Ishikawa (cell line): ENCODE measurements around the gene IVL.

Experiments used
- CEBPB ChIP-seq: IDR thresholded peaks from 2 replicates; pipeline ENCODE4 v1.6.1; 2012
- CREB1 ChIP-seq: IDR thresholded peaks from 2 replicates; pipeline ENCODE4 v1.6.1; 2012; ENCODE audit warnings: low read depth
- EGR1 ChIP-seq: IDR thresholded peaks from 2 replicates; pipeline ENCODE4 v1.6.1; 2012
- EP300 ChIP-seq: IDR thresholded peaks from 2 replicates; pipeline ENCODE4 v1.6.1; 2012; ENCODE audit warnings: borderline replicate concordance
- FOXM1 ChIP-seq: IDR thresholded peaks from 2 replicates; pipeline ENCODE4 v1.6.1; 2012; ENCODE audit warnings: low read depth, borderline replicate concordance
- MAX ChIP-seq: IDR thresholded peaks from 2 replicates; pipeline ENCODE4 v1.6.1; 2012
- NFIC ChIP-seq: IDR thresholded peaks from 2 replicates; pipeline ENCODE4 v1.6.1; 2012
- RAD21 ChIP-seq: IDR thresholded peaks from 2 replicates; pipeline ENCODE4 v1.6.1; 2012; ENCODE audit warnings: low read depth
- TAF1 ChIP-seq: IDR thresholded peaks from 2 replicates; pipeline ENCODE4 v1.6.1; 2012; ENCODE audit warnings: low read depth, mild to moderate bottlenecking
- TEAD4 ChIP-seq: IDR thresholded peaks from 2 replicates; pipeline ENCODE4 v1.6.1; 2012
- TF ChIP-seq, protein P1 (sequence below): IDR thresholded peaks from 2 replicates; pipeline ENCODE4 v1.6.1; 2012; ENCODE audit warnings: low read depth, mild to moderate bottlenecking
- TF ChIP-seq, protein P2 (sequence below): IDR thresholded peaks from 2 replicates; pipeline ENCODE4 v1.6.1; 2012

DNA sequence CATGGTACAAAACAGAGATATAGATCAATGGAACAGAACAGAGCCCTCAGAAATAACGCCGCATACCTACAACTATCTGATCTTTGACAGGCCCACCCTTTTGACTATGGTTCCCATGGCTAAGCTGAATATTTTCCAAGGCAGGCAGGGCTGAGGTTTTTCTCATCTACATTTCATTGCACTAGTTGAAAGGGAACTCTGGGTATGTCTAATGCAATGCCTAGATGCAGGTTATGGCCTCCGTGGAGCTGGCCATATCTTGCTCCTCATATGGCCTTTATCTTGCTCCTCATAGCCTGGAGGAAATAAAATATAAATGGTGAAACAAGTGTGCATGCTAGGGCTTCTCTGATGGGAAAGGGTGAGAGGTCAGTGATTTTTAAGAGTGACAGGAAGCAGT, 49.2 kb downstream of the IVL start:
- TF ChIP-seq MAX, result no peak
- TF ChIP-seq TEAD4, result no peak
- TF ChIP-seq EP300, result no peak
- TF ChIP-seq, protein P1, sequence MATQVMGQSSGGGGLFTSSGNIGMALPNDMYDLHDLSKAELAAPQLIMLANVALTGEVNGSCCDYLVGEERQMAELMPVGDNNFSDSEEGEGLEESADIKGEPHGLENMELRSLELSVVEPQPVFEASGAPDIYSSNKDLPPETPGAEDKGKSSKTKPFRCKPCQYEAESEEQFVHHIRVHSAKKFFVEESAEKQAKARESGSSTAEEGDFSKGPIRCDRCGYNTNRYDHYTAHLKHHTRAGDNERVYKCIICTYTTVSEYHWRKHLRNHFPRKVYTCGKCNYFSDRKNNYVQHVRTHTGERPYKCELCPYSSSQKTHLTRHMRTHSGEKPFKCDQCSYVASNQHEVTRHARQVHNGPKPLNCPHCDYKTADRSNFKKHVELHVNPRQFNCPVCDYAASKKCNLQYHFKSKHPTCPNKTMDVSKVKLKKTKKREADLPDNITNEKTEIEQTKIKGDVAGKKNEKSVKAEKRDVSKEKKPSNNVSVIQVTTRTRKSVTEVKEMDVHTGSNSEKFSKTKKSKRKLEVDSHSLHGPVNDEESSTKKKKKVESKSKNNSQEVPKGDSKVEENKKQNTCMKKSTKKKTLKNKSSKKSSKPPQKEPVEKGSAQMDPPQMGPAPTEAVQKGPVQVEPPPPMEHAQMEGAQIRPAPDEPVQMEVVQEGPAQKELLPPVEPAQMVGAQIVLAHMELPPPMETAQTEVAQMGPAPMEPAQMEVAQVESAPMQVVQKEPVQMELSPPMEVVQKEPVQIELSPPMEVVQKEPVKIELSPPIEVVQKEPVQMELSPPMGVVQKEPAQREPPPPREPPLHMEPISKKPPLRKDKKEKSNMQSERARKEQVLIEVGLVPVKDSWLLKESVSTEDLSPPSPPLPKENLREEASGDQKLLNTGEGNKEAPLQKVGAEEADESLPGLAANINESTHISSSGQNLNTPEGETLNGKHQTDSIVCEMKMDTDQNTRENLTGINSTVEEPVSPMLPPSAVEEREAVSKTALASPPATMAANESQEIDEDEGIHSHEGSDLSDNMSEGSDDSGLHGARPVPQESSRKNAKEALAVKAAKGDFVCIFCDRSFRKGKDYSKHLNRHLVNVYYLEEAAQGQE, result no peak
- no peak for TF ChIP-seq TAF1
- TF ChIP-seq RAD21, result no peak
- no peak for TF ChIP-seq CEBPB
- TF ChIP-seq CREB1, result no peak
- TF ChIP-seq EGR1, result no peak
- TF ChIP-seq, protein P2, sequence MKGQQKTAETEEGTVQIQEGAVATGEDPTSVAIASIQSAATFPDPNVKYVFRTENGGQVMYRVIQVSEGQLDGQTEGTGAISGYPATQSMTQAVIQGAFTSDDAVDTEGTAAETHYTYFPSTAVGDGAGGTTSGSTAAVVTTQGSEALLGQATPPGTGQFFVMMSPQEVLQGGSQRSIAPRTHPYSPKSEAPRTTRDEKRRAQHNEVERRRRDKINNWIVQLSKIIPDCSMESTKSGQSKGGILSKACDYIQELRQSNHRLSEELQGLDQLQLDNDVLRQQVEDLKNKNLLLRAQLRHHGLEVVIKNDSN, result no peak
- no peak for TF ChIP-seq NFIC
- no peak for TF ChIP-seq FOXM1
